Measurements from ENCODE around the gene C1orf141.

The C1orf141 gene

GRCh38 chr1:67110352-67110751 lies 24.4 kb downstream of the C1orf141 start:
- TF ChIP-seq CTCF (IDR thresholded peaks at IDR 0.05; ENCODE audit: low read depth, low read length) = no peak
- no peak overlapping the region for H3K4me3 ChIP-seq (ENCODE audit: low read depth, low read length)

- TF ChIP-seq CTCF (IDR thresholded peaks at IDR 0.05; ENCODE audit: low read depth, low read length) = no peak
Observed at GRCh38 chr1:67105508-67105907, 29.3 kb downstream of the C1orf141 start.

GRCh38 chr1:67103548-67103947 lies 31.2 kb downstream of the C1orf141 start:
- no peak overlapping the region for H3K4me3 ChIP-seq (ENCODE audit: low read depth, low read length)
- TF ChIP-seq CTCF (IDR thresholded peaks at IDR 0.05; ENCODE audit: low read depth, low read length) = no peak

More at GRCh38 chr1:67105508-67105907, 29.3 kb downstream of the C1orf141 start:
- H3K4me3 ChIP-seq (ENCODE audit: low read depth, low read length) = no peak overlapping the region

GRCh38 chr1:67100833-67101232 lies 33.9 kb downstream of the C1orf141 start:
- H3K4me3 ChIP-seq (ENCODE audit: low read depth, low read length) = no peak overlapping the region
- TF ChIP-seq CTCF (IDR thresholded peaks at IDR 0.05; ENCODE audit: low read depth, low read length) = no peak

GRCh38 chr1:67097305-67097704 lies 37.5 kb downstream of the C1orf141 start:
- H3K4me3 ChIP-seq (ENCODE audit: low read depth, low read length) = no peak overlapping the region
- no peak for TF ChIP-seq CTCF (IDR thresholded peaks at IDR 0.05; ENCODE audit: low read depth, low read length)

- TF ChIP-seq CTCF (IDR thresholded peaks at IDR 0.05; ENCODE audit: low read depth, low read length) = no peak
Observed at GRCh38 chr1:67094191-67094590, 40.6 kb downstream of the C1orf141 start.

GRCh38 chr1:67089685-67090208 lies 45.0 kb downstream of the C1orf141 start:
- no peak overlapping the region for H3K4me3 ChIP-seq (ENCODE audit: low read depth, low read length)
- no peak for TF ChIP-seq CTCF (IDR thresholded peaks at IDR 0.05; ENCODE audit: low read depth, low read length)

More at GRCh38 chr1:67094191-67094590, 40.6 kb downstream of the C1orf141 start:
- H3K4me3 ChIP-seq (ENCODE audit: low read depth, low read length) = no peak overlapping the region
